Cardiac septum (tissue), 1 donor: ENCODE measurements around the gene SPTBN4. TPM values are rescaled to one million over a fixed set of nuclear protein-coding genes. Genes with fewer than 3 reads are reported as not detected.
"Not testable (repeated sequence)": the region's sequence is repeated elsewhere in the genome, so short reads cannot be mapped to it uniquely, and the experiment has no call there.

Experiments used
- DNase-seq: peaks from one replicate; pipeline ENCODE4 v3.0.0-alpha.2; 2020; ENCODE audit warnings: low spot score
- intact Hi-C: fragments of 100-400 bp; cut with DNase I; formaldehyde crosslinking; loops from one replicate; pipeline ENCODE4 v1.14.0; 2022
- total RNA-seq: library from RNA; stranded (reverse); fragmentation: NEBNext Ultra II Directional; extraction: Animal tissue kit (Norgen Biotek cat#: 25700); gene quantifications from one replicate; pipeline ENCODE4 v1.2.1, GENCODE V29; 2021
- donor health status: DM: no; HTN: no; CAD: no.

The SPTBN4 gene
- total RNA-seq, 1 donor from 2014 or later = 5.1 TPM

GRCh38 chr19:40497214-40497613, 30.4 kb downstream of the SPTBN4 start:
- DNase-seq = no peak
- intact Hi-C loops = no loop called here

- intact Hi-C loops = no loop called here
These were observed 32.5 kb downstream of the SPTBN4 start for GRCh38 chr19:40499320-40499719.

GRCh38 chr19:40500678-40501530, 34.1 kb downstream of the SPTBN4 start:
- intact Hi-C loops, DNase-seq: not testable (repeated sequence)

More at GRCh38 chr19:40499320-40499719, 32.5 kb downstream of the SPTBN4 start:
- no peak for DNase-seq

- no peak for DNase-seq
- intact Hi-C loops = no loop called here
These were observed 34.8 kb downstream of the SPTBN4 start for GRCh38 chr19:40501599-40501998.

- intact Hi-C loops = no loop called here
- DNase-seq = no peak
These were observed 35.3 kb downstream of the SPTBN4 start for GRCh38 chr19:40502081-40502480.

GRCh38 chr19:40502647-40503319, 36.0 kb downstream of the SPTBN4 start:
- no peak for DNase-seq
- intact Hi-C loops = no loop called here

- no peak for DNase-seq
- intact Hi-C loops = no loop called here
These were observed 36.5 kb downstream of the SPTBN4 start for GRCh38 chr19:40503320-40503695.

GRCh38 chr19:40506099-40506498, 39.3 kb downstream of the SPTBN4 start:
- intact Hi-C loops = no loop called here

GRCh38 chr19:40507892-40508291, 41.1 kb downstream of the SPTBN4 start:
- intact Hi-C loops = no loop called here
- DNase-seq = no peak

More at GRCh38 chr19:40506099-40506498, 39.3 kb downstream of the SPTBN4 start:
- DNase-seq = no peak

GRCh38 chr19:40508739-40509260, 42.0 kb downstream of the SPTBN4 start:
- DNase-seq = no peak
- intact Hi-C loops = no loop called here

- DNase-seq = no peak
- intact Hi-C loops = no loop called here
These were observed 43.8 kb downstream of the SPTBN4 start for GRCh38 chr19:40510526-40511115.

- intact Hi-C loops = no loop called here
- no peak for DNase-seq
These were observed 44.7 kb downstream of the SPTBN4 start for GRCh38 chr19:40511487-40511886.

GRCh38 chr19:40512110-40512472, 45.3 kb downstream of the SPTBN4 start:
- no peak for DNase-seq
- intact Hi-C loops = no loop called here

GRCh38 chr19:40512473-40513344, 45.9 kb downstream of the SPTBN4 start:
- intact Hi-C loops = no loop called here
- DNase-seq = no peak

GRCh38 chr19:40513345-40513678, 46.5 kb downstream of the SPTBN4 start:
- DNase-seq = no peak
- intact Hi-C loops = no loop called here

- DNase-seq = no peak
- intact Hi-C loops = no loop called here
These were observed 47.0 kb downstream of the SPTBN4 start for GRCh38 chr19:40513741-40514315.

- intact Hi-C loops = no loop called here
- DNase-seq = no peak
These were observed 50.4 kb downstream of the SPTBN4 start for GRCh38 chr19:40517248-40517647.

GRCh38 chr19:40519352-40520322, 52.8 kb downstream of the SPTBN4 start:
- intact Hi-C loops = no loop called here
- DNase-seq = no peak
